ENCODE data around the gene MARK3. TPM values are rescaled to one million over a fixed set of nuclear protein-coding genes. Genes with fewer than 3 reads are reported as not detected.

The MARK3 gene
- total RNA-seq, 4 donors from 2014 or later = 109 to 143 (median 125) TPM

- no peaks in the 10 kb centered on the region for H3K27me3 ChIP-seq
- no peaks in the 10 kb centered on the region for H3K9me3 ChIP-seq
- peaks cover 0 to 48% (median 28%) of the 10 kb centered on the region in 4 donors for H3K4me1 ChIP-seq
- peak overlapping the region in 2 of 4 donors; percentile 19 to 78 for H3K27ac ChIP-seq
- TF ChIP-seq POLR2A (IDR thresholded peaks at IDR 0.05) = no peak
- 83 to 88% methylated on average over 18 of the region's 18 CpGs for WGBS, 2 donors
- no peak overlapping the region for H3K4me3 ChIP-seq
- peaks cover 0 to 20% (median 0%) of the 10 kb centered on the region in 3 donors for H3K36me3 ChIP-seq
- no peak for DNase-seq (ENCODE audit: low spot score in 2 of 2)
Observed at GRCh38 chr14:103514596-103515421, 129.6 kb downstream of the MARK3 start.

DNA sequence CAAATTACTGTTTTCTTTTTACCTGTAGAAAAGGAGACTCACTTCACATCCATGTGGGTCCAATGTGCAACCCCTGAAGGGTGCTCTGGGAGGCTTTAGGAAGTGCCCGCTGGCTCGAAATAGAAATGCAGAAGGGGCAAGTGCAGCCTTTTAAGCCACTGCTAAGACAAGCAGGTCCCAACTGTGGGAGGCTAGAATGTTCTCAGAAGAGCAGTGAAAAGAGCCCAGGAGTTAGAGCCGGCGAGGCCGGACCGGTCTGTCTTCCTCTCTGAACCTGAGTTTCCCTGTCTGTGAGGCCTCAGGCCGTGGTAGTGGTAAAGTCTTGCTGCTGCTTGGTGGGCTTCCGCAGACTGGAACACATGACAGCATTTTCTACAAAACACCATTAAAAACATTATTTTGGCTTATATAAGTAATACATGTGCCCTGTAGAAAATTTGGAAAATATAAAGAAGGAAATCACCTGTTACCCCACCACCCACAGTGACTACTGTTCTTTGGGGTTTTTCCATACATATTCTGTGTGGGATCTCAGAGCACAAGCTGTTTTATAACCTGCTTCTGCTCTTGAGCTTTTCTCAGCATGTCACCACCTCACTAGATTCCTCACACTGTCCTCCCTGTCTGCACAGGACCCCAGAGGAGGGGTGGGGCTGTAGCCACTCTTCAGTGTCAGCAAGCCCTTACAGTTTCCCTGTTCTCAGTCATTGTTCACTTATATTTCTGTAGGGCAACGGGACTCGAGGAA lies 131.4 kb downstream of the MARK3 start:
- DNase-seq (ENCODE audit: low spot score in 2 of 2) = no peak
- peak overlapping the region in 2 of 4 donors; percentile 13 to 90 for H3K27ac ChIP-seq

DNA sequence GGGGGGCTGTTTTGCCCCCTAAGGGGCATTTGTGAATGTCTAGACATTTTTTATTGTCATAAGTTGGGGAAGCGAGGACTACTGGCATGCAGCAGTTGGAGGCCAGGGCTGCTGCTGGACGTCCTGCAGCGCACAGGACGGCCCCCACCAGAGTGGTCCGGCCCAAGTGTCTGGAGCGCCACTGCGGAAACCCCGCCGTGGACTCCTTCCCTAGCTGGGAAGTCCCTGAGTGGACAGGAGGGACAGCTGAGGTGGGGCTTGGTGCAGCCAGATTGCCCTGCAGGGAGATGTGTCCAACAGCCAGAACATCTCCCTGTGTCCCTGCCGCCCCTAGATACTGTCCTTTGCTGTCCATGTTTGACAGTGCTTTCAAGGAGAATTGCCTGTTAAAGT lies 132.0 kb downstream of the MARK3 start:
- Histone ChIP-seq H3K36me3 (no peaks in the 10 kb centered on the region), H3K27me3 (no peaks in the 10 kb centered on the region), H3K4me3 (no peak overlapping the region), H3K9me3 (no peaks in the 10 kb centered on the region), H3K27ac (peak overlapping the region in 2 of 4 donors; percentile 90), H3K4me1 (peaks cover 0 to 71% (median 46%) of the 10 kb centered on the region in 4 donors)
- TF ChIP-seq, protein P1, sequence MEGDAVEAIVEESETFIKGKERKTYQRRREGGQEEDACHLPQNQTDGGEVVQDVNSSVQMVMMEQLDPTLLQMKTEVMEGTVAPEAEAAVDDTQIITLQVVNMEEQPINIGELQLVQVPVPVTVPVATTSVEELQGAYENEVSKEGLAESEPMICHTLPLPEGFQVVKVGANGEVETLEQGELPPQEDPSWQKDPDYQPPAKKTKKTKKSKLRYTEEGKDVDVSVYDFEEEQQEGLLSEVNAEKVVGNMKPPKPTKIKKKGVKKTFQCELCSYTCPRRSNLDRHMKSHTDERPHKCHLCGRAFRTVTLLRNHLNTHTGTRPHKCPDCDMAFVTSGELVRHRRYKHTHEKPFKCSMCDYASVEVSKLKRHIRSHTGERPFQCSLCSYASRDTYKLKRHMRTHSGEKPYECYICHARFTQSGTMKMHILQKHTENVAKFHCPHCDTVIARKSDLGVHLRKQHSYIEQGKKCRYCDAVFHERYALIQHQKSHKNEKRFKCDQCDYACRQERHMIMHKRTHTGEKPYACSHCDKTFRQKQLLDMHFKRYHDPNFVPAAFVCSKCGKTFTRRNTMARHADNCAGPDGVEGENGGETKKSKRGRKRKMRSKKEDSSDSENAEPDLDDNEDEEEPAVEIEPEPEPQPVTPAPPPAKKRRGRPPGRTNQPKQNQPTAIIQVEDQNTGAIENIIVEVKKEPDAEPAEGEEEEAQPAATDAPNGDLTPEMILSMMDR (IDR thresholded peaks at IDR 0.05) = no peak
- TF ChIP-seq EP300 (IDR thresholded peaks at IDR 0.05) (no peak), POLR2A (IDR thresholded peaks at IDR 0.05) (no peak)
- 67 to 76% methylated on average over 10 of the region's 10 CpGs for WGBS, 2 donors
- DNase-seq (ENCODE audit: low spot score in 2 of 2) = no peak

More for the DNA sequence above, 131.4 kb downstream of the MARK3 start:
- Histone ChIP-seq H3K4me3 (no peak overlapping the region), H3K9me3 (no peaks in the 10 kb centered on the region), H3K27me3 (no peaks in the 10 kb centered on the region), H3K36me3 (peaks cover 0 to 2% (median 0%) of the 10 kb centered on the region in 3 donors), H3K4me1 (peaks cover 0 to 65% (median 41%) of the 10 kb centered on the region in 4 donors)
- 65 to 75% methylated on average over 10 of the region's 10 CpGs for WGBS, 2 donors
- TF ChIP-seq EP300 (IDR thresholded peaks at IDR 0.05) (no peak), POLR2A (IDR thresholded peaks at IDR 0.05) (no peak)
- TF ChIP-seq, protein P1 (IDR thresholded peaks at IDR 0.05) = no peak

GRCh38 chr14:103517721-103518421 lies 132.7 kb downstream of the MARK3 start:
- Histone ChIP-seq H3K4me3 (no peak overlapping the region), H3K27ac (peak overlapping the region; percentile 49 to 90 (median 80)), H3K4me1 (peaks cover 0 to 69% (median 46%) of the 10 kb centered on the region in 4 donors), H3K9me3 (no peaks in the 10 kb centered on the region), H3K36me3 (no peaks in the 10 kb centered on the region), H3K27me3 (no peaks in the 10 kb centered on the region)
- DNase-seq (ENCODE audit: low spot score in 2 of 2) = no peak
- TF ChIP-seq, protein P1 (IDR thresholded peaks at IDR 0.05) = no peak
- TF ChIP-seq EP300 (IDR thresholded peaks at IDR 0.05) (no peak), POLR2A (IDR thresholded peaks at IDR 0.05) (no peak)
- WGBS, 2 donors = 18 to 25% methylated on average over 17 to 20 of the region's 20 CpGs

DNA sequence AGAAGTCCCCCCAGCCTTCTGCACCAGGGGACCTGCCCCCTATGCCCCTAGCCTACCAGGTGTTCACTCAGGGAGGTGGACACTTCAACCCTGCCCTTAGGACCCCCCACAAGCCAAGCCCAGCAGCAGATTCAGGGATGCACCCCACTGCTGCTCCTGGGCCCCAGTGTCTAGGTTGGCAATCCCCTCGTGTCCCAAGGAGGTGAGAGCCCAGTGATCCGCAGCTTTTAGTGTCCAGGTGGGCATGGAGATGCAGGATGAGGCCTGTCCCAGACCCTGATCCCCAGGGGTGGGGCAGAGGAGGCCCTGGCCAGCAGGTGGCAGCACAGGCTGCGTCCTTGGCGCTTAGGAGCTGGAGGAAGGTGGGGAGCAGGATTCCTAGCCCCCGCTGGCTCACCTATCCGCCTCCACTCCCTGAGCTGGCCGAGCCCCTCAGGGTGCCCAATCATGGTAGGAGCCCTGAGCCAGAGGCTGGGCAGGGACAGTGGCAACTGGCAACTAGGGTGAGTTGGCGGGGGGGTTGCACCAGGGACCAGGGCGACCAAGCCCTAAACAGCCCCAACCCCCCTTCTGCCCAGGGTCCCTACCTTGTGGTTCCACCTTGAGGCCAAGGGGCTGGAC lies 133.3 kb downstream of the MARK3 start:
- Histone ChIP-seq H3K4me1 (peaks cover 0 to 69% (median 45%) of the 10 kb centered on the region in 4 donors), H3K4me3 (no peak overlapping the region), H3K9me3 (no peaks in the 10 kb centered on the region), H3K36me3 (no peaks in the 10 kb centered on the region), H3K27ac (peak overlapping the region; percentile 49 to 90 (median 80)), H3K27me3 (no peaks in the 10 kb centered on the region)
- DNase-seq (ENCODE audit: low spot score in 2 of 2) = peak; percentile 59 to 69
- no peak for TF ChIP-seq POLR2A (IDR thresholded peaks at IDR 0.05)
- TF ChIP-seq, protein P1 (IDR thresholded peaks at IDR 0.05) = peak; percentile 79 to 97 (median 90)
- WGBS, 2 donors = 41 to 42% methylated on average over 7 to 9 of the region's 9 CpGs
